HG03558 (cell line): ENCODE measurements around the gene HARS1.
A peak's percentile ranks its signal among the peaks of the same experiment; 100 is the strongest.
"Not testable (repeated sequence)": the region's sequence is repeated elsewhere in the genome, so short reads cannot be mapped to it uniquely, and the experiment has no call there.

Source experiments
- ATAC-seq: cut with Tn5 transposase; IDR thresholded peaks from one replicate; pipeline ENCODE4 v1.9.1; 2021; ENCODE audit warnings: moderate number of reproducible peaks; ENCODE audit not compliant: unreplicated experiment; ENCODE audit errors: extremely low read depth

The HARS1 gene, protein sequence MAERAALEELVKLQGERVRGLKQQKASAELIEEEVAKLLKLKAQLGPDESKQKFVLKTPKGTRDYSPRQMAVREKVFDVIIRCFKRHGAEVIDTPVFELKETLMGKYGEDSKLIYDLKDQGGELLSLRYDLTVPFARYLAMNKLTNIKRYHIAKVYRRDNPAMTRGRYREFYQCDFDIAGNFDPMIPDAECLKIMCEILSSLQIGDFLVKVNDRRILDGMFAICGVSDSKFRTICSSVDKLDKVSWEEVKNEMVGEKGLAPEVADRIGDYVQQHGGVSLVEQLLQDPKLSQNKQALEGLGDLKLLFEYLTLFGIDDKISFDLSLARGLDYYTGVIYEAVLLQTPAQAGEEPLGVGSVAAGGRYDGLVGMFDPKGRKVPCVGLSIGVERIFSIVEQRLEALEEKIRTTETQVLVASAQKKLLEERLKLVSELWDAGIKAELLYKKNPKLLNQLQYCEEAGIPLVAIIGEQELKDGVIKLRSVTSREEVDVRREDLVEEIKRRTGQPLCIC

DNA sequence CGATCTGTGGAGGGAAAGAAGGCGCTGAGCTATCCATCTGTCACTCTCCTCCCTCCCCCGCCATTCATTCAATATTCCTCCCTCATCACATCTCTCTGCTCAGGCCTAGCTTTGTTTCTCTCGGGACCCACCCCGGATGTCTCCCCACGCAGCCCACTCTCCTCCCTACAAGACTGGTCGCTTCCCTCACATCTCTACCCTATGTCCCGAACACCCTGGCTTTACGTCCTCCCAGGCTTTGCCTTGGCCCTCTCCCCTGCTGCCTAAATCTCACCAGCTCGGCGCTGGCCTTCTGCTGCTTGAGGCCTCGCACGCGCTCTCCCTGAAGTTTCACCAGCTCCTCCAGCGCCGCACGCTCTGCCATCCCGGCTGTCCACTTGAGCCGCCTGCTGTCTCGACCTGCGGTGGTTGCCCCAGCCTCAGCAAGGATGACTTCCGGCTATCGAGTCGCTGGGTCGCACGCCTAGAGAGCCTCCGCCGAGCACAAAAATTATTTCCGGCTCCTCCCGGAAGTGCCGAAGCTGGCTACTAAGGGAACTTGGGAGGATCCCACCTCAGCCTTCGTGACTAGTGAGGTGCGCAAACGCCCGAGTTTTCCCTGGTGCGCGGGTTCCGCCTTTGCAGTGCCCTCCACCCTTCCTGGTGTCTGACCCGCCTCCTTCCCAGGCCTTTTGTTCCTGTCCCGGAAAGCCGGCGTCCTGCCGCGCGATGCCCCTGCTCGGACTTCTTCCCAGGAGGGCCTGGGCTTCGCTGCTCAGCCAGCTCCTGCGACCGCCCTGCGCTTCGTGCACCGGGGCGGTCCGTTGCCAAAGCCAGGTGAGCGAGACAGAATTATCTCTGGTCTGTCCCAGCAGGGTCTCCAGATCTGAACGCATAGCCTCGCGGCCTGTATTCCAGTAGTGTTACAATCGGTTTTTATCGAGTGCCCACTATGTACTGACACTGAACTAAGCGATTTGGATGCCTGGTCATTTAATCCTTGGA is at the start of gene HARS1, which contains the start of gene HARS2:
Gene HARS1 (minus strand): TSS at position 430 of the 984 bp plus-strand sequence. CDS start 66 bp downstream, at position 364.
Gene HARS2 (plus strand): TSS at position 515 of the 984 bp plus-strand sequence. CDS start 194 bp downstream, at position 709.
- peak; percentile 92 for ATAC-seq

DNA sequence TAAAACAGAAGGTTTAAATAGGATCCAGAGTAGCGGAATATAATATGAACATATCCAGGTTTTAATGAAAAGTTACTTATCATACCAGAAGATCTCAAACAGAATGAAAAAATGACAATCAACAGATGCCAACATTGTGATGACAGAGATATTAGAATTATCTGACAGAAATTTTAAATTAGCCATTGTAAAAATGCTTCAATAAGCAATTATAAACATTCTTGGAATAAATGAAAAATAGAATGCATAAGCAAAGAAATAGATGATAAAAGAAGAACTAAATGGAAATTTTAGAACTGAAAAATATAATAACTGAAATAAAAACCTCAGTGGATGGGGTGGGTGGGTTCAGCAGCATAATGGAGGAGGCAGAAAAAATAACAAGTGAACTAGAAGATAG is 46.3 kb upstream of the HARS1 start:
- ATAC-seq: no peak

DNA sequence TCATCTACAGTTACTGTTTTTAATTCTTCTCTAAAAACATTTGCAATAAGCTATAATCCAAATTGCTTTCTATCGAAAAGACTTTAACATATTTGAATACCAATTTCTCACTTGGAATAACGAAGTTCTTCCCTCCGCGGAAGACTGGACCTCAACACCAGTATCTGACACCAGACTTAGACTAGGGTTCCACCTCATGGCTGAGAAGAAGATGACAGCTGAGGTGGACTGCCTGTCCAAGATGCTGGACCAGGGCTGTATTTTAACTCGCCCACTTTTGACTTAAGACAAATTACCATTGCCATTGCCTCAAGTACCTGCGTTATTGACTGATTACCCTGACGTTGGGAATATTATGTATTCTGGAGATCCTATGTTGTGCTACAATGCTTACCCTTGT is 43.2 kb upstream of the HARS1 start:
- no peak for ATAC-seq

DNA sequence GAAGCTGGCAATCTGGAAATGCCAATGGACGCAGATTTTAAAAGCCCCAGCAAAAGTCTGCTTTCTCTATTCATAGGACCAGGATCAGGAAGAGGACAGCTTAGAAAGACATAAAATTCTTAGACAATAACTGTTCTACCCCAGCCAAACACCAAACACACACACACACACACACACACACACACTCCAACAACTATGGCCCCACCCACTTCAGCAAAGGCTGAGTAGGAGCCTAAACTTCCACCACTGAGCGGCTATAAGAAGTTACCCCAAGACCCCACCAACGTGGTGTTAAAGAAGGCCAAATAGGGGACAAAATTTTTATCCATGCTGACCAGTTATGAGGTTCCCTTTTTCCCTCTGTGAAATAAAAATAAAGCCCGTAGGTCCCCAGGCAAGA is 41.9 kb upstream of the HARS1 start:
- no peak for ATAC-seq

DNA sequence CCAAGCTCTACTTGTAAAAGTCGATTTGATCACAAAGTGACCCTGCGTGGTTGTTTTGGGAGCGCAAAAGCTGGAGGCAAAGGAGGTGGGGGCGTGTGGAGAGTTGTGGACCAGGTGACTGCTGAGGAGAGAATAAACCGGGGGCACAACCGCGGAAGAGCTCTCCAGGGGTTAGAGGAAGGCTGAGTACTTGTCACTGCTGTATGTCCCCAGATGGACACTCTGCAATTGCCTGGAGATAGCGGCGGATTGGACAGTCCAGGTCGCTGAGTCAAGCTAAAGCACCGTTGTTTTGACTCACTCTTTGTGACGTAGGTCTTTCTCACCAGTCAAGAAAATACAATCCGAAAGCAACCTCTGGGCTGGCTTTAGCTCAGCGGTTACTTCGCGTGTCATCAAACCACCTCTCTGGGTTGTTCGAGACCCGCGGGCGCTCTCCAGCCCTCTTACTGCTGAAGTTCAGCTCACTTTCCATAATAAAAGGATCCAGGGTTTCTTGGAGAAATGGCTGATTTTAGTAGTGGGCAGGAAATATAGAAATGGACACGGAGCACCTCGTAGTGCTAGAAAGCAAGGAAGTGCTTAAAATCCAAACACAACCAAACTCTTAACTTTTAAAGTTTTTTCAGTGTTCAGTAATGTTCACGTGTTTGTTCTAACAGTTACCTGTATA is 34.8 kb upstream of the HARS1 start:
- peak; percentile 87 for ATAC-seq

DNA sequence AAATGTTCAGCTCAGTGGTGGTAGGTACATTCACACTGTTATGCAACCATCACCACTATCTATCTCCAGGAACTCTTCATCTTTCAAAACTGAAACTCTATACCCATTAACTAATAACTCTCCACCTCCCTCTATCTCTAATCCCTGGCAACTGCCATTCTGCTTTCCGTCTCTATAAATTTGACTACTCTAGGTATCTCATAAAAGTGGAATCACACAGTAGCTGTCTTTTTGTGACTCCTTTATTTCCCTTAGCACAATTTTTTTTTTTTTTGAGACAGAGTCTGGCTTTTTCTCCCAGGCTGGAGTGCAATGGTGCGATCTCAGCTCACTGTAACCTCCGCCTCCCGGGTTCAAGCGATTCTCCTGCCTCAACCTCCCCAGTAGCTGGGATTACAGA is 30.2 kb upstream of the HARS1 start:
- not testable (repeated sequence) for ATAC-seq

DNA sequence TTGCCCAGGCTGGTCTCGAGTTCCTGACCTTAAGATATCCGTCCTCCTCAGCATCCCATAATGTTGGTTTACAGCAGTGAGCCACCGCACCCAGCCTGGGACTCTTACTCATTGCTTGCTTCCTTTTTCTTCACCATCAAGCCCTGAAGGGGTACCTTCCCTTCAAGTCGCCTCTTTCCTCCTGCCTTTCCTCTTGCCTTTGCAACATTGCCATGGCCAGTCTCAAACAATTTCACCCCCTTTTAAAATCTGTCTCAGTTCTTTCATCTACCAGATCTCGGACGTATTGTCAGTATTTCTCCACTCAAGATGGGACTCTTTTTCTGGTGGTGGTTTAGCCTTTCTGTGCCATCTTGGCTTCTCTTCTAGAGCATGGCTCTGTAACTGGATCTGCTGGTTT is 29.6 kb upstream of the HARS1 start:
- not testable (repeated sequence) for ATAC-seq

DNA sequence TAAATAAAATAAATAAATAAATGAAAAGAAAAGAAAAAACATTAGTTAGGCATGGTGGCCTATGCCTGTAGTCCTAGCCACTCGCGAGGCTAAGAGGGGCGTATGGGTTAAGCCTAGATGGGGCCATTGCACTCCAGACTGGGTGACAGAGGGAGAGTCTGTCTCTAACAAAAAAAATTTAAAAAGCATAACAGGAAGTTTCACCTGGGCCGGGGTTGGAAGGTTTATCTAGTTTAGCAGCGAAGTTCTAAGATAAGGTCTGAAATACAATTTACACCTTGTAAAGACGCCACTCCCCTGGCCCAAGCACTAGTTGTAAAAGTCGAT is 27.1 kb upstream of the HARS1 start:
- ATAC-seq: no peak

DNA sequence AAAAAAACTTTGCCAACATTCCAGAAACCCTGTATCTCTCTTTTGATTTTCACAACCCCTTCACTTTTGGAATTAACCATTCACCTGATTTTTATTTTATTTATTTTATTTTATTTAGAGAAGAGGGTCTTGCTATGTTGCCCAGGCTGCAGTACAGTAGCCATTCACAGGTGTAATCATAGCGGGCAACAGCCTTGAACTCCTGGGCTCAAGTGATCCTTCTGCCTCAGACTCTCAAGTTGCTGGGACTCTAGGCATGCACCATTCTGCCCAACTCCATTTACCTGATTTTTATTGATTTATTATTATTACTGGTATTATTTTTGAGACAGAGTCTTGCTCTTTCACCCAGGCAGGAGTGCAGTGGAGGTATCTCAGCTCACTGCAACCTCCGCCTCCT is 25.1 kb upstream of the HARS1 start:
- not testable (repeated sequence) for ATAC-seq

DNA sequence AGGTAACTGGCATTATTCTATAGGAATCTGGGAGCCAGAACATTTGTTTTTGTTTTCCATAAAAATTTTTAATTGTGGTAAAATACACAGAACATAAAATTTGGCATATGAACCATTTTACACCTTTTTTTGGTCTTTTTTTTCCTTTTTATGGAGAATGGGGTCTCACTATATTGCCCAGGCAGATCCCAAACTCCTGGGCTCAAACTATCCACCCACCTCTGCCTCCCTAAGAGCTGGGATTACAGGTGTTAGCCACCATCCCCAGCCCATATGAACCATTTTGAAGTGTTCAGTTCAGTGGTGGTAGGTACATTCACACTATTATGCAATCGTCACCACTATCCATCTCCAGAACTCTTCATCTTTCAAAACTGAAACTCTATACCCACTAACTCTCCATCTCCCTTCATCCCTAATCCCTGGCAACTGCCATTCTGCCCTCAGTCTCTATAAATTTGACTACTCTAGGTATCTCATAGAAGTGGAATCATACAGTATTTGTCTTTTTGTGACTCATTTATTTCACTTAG is 22.5 kb upstream of the HARS1 start:
- no peak for ATAC-seq

DNA sequence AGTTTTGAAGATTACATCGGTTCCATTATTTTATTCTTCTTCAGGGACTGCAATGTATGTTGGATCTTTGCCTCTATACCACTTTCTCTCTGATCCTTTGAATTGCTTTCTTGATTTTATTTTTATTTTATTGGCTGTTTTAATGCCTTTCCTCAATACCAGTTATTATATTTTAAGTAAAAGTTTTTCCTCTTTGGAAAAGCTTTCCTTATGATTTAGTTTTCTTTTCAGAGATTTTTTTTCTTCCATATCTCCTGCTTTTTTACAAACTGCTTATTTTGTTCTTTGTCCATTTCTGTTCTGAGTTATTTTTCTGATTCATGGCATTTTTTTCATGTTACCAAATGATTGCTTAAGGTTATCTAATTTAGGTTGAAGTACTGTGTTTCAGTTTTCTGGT is 20.6 kb upstream of the HARS1 start:
- no peak for ATAC-seq

DNA sequence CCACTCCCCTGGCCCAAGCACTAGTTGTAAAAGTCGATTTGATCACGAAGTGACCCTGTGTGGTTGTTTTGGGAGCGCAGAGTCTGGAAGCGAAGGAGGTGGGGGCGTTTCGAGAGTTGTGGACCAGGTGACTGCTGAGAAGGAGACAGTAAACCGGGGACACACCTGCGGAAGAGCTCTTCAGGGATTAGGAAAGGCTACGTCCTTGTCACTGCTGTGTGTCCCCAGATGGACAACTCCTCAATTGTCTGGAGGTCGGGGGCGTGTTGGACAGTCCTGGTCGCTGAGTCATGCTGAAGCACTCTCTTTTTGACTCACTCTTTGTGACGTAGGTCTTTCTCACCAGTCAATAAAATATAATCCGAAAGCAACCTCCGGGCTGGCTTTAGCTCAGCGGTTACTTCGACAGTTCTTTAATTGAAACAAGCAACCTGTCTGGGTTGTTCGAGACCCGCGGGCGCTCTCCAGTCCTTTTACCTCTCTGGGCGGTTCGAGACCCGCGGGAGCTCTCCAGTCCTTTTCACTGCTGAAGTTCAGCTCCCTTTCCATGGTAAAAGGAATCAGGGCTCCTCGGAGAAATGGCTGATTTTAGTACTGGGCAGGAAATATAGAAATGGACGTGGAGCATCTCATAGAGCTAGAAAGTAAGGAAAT is 19.9 kb upstream of the HARS1 start:
- peak; percentile 93 for ATAC-seq

DNA sequence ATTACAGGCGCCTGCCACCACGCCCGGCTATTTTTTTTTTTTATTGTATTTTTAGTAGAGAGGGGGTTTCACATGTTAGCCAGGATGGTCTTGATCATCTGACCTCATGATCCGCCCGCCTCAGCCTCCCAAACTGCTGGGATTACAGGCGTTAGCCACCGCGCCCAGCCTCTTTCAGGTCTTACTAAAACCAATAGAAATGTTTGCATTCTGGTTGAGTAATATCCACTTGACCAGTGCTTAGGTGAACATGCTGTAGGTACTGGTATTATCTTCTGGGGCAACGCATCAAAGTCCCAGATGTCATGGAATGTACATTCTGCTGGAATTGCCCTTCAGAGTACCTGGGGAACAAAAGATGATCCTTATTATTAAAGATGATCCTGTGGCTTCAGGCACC is 17.6 kb upstream of the HARS1 start:
- not testable (repeated sequence) for ATAC-seq

DNA sequence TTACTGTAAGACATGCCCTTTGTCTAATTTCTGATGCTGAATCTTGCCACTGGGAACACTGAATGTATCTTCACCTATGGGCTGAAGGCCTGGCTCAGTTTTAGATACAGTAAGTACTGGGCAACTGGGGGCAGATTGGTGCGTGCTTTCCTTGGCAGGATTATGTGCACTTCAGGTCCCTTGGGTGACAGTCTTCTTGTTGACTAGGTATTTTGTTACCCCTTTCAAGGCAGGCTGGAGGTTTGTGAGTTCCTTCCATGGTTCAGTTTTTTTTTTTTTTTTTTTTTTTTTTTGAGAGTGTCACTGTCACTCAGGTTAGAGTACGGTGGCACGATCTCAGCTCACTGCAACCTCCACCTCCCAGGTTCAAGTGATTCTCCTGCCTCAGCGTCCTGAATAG is 16.6 kb upstream of the HARS1 start:
- no peak for ATAC-seq

DNA sequence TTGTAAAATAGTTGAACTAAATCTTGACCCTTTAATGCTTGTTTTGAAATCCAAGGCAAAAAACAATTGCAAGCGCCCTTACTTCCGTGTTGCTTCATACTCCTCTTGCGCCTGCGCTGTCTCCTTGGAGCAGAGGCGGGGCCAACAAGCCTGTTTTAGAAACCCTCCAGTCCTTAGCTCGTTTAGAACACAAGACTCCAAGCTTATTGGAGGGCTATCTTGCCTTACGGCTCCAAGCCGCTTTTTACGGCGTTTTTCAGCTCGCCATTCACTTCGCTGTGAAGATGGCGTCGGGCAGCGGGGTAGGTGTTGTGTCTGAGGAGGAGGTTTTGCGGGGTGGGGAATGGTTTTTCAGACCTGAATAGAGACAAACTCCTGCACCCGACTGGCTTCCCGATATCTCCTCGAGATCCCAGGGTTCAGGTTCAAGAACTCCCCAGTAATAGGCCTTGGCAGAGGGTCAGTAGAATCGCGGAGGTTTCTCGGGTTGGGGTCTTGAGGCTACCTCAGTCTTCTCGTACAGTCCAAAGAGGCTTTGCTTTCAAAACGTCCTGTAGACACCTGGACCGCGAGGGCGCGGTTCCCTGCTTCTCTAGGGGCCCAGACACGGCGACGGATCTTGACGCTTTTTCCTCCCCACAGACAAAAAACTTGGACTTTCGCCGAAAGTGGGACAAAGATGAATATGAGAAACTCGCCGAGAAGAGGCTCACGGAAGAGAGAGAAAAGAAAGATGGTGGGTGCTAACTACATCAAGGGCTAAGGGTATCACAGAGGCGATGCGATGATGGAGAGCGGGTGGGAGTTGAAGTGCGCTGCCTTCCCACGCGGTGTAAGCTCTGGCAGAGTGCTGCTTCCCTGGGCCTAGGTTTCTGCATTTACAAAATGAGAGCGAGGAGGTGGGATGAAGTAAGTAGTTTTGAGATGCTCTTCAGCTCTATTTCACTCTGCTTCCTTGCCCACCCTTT is 9.3 kb upstream of the HARS1 start, which contains the start of gene ZMAT2:
Gene ZMAT2 (plus strand): TSS at position 271 of the 968 bp plus-strand sequence. CDS start 14 bp downstream, at position 285.
- peak; percentile 88 for ATAC-seq

DNA sequence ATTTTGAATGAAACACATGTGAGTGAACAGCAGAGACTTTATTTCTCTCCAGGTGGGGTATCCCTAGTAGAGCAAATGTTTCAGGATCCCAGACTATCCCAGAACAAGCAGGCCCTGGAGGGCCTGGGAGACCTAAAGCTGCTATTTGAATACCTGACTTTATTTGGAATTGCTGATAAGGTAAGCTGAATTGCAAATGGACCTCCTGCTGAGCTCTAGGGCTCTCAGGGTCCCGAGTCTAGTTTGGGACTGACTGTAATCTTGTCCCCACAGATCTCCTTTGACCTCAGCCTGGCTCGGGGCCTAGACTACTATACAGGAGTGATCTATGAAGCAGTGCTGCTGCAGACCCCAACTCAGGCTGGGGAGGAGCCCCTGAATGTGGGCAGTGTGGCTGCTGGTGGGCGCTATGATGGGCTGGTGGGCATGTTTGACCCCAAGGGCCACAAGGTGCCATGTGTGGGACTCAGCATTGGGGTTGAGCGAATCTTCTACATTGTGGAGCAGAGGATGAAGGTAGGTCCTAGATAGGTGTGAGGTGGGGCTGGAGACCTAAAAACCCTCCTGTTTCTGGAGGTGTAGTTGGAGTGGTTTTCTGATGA is 5.8 kb upstream of the HARS1 start:
- ATAC-seq: no peak

DNA sequence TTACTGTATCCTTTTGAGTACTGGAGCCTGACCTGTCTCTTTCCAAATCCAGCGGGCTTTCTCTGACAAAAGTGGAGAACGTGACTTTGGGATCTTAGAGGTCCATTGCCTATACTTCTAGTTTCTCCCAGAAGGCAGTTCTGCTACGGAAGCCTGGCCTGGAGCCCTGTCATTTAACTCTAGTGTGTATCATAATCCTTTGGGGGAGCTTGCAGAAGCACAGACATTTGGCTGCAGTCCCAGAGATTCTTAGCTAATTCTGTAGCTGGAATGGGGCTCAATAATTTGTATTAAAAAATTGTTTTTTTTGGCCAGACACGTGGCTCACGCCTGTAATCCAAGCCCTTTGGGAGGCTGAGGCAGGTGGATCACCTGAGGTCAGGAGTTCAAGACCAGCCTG is 3.1 kb upstream of the HARS1 start:
- no peak for ATAC-seq

DNA sequence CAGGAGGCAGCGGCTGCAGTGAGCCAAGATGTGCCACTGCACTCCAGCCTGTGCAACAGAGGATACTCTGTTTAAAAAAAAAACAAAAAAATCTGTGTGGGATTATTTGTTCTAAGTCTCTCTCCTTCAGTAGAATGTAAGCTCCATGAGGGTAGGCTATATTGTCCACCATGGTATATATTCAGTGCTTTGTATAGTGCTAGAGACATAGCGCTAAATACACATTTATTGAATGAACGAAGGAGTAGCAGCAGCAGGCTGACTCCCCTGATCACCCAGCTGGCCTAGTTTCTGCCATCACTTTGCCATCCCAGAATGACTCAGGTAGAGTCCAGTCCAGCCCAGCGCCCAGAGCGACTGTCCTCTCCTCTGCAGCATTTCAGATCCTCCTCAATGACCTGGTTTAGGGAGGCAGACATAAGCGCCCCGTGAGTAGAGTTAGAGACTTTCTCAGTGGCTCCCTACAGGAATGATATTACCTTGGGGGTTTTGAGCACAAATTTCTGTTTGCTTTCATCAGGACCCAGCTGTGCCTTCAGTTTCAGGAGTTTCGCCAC is 716 bp downstream of the HARS1 start:
- ATAC-seq: no peak
